Left kidney (tissue), 2 donors: ENCODE measurements around the gene TRIM25. TPM values are rescaled to one million over a fixed set of nuclear protein-coding genes. Genes with fewer than 3 reads are reported as not detected.
A peak's percentile ranks its signal among the peaks of the same experiment; 100 is the strongest.

Experiments used
- DNase-seq: peaks from one replicate; pipeline ENCODE4 v3.0.0-alpha.2; 2013
- polyA plus RNA-seq: library from polyadenylated mRNA; unstranded; fragments of 120-200 nt; gene quantifications from one replicate; pipeline ENCODE4 v1.2.1, GENCODE V29; 2013; ENCODE audit not compliant: insufficient read length

TRIM25 gene
- polyA plus RNA-seq, 1 donor, result 41.6 TPM

DNA sequence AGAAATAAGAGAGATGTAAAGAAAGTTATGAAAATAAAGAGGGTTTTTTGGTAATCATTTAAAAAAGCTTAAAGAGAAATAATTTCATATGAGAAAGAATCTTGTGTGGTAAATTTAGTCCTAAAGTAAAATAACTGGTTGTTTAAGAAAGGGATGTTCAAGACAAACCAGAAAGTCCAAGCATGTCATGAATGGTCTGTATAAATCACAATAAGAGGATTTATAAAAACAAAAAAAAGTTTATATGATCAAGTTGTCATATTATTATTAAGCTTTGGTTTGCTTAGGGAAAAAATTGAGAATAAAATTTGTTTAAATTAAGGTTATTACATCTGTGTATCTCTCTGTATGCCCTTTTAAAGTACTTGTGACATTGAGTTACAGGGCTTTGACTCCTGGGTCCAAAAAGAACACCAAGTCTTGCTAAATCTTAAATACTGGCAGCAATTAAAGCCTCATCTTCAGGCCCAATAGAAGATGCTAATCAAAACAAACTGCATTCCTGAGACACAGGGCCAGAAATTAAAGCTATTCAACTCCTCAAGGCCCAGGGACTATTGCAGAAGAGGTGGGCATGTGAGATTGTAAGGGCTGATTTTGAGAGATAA is 15.6 kb upstream of the TRIM25 start:
- DNase-seq, result no peak

- DNase-seq, result no peak
These were observed 14.7 kb upstream of the TRIM25 start for GRCh38 chr17:56928586-56928985.

DNA sequence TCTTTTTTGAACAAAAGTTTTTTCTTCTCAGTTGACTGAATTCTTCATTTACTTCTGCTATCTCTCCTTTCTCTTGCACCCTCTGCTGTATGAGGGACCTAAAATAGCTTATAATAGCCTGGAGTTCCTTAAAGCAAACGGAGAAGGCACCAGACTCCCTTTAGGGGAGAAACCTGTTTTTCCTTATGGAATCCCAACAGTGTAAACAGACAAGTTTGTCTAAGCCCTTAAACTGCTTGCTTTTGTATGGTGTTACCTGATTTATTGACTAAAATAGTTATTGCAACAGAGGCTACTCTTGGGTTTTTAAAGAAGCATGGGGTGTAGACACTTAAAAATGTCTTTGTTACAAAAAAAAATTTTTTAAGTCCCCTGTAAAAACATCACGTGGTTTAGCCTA is 12.9 kb upstream of the TRIM25 start:
- DNase-seq, result no peak

DNA sequence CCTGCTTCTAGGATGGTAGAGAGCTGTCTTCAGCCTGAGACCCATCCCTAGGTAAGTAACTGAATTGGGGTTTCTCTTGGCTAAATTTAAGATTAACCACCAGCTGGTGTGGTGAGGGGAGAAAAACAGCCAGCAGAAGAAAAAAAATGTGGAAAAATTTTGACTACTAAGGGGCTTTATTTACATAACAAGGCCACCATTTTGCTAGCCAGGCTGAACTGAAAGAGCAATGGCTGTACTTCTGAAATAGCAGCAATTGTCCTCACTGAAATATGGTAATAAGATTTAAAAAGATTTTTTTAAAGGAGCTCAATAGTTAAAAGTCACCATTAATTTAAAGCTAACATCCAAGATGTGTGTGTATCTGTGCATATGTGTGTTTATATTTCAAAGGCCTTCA is 12.4 kb upstream of the TRIM25 start:
- no peak for DNase-seq

DNA sequence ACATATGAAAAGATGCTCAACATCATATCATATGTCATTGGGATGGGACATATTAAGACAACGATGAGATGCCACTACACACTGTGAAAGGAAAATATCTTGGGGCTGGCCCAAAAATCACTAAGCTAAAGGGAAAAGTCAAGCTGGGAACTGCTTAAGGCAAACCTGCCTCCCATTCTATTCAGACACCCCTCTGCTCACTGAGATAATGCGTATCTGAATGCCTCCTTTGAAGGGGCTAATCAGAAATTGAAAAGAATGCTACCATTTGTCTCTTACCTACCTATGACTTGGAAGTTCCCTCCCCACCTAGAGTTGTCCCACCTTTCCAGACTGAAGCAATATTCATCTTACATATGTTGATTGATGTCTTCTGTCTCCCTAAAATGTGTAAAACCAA is 11.2 kb upstream of the TRIM25 start:
- no peak for DNase-seq

DNA sequence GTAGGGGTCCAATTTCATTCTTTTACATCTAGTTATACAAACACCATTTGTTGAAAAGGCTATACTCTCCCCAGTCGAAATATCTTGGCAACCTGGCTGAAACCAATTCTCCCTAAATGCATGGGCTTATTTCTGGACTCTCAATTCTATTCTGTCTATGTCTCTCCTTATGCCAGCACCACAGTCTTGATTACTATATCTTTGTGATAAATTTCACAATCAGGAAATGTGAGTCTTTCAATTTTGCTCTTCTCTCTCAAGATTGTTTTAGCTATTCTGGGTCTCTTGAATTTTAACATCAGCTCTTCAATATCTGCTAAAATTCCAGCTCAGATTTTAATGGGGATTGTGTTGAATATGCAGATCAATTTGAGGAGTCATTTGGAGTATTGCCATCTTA is 5.9 kb upstream of the TRIM25 start:
- DNase-seq, result no peak

DNA sequence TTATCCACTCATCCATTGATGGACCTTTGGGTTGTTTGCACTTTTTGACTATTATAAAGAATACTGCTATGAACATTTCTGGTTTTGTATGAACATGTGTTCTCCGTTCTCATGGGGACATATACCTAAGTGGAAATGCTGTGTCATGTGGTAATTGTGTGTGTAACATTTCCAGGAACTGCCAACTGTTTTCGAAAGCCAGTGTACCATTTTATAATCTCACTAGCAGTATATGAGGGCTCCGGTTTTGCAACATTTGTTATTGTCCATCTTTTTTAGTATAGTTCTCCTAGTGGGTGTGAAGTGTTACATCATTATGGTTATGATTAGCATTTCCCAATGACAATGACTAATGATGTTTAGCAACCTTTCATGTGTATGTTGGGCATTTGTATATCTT is 5.1 kb upstream of the TRIM25 start:
- no peak for DNase-seq

- DNase-seq, result no peak
These were observed 3.9 kb upstream of the TRIM25 start for GRCh38 chr17:56917559-56918296.

- peak; percentile 15 for DNase-seq
These were observed 878 bp upstream of the TRIM25 start for GRCh38 chr17:56914581-56915273.

GRCh38 chr17:56913353-56913866 is 439 bp downstream of the TRIM25 start:
- peak; percentile 15 for DNase-seq

DNA sequence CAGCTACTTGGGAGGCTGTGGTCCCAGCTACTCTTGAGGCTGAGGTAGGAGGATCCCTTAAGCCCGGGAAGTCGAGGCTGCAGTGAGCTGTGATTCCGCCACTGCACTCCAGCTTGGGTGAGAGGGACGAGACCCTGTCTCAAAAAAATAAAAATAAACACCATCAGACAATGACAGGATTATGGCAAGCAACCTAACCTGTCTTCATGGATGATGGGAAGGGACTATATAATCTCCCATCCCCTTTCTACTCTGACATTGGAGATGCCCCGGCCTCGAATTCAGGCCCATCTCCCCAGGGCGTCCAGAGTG is 893 bp downstream of the TRIM25 start:
- DNase-seq, result no peak

DNA sequence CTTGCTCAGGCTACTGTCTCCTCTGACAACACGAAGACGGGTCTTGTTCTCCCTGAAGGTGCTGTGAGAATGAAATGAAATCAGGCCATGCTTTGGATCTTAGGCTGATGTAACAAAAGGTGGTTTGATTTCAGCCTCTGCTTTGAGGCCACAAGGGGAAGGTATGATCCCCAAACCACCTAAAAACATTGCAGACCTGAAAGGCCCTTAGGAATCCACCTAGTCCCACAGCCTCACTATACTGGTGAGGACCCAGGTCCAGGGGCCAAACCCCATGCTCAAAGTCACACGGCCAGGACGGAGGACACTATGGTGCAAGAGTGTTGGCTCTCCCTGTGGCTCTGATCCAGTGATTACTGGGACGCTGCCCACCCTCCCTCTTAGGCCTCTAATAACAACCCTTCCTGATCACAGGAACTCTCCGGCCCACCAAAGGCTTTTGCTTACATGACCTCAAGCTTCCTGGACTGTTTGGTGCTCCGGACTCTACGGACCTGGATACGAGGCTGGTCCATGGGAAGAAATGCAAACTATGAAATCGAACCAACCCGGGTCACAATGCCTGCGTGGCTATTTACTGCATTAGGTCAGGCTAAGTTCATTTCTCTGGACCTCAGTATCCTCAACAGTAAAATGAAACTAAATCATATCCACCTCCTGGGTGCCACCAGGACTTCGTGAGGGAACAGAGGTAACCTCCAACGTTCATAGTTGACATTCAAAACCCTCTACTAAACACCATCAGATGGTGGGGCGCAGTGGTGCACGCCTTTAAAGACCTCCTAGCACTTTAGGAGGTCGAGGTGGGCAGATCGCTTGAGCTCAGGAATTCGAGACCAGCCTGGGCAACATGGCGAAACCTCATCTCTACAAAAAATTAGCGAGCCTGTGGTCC is 1.5 kb downstream of the TRIM25 start:
- DNase-seq, result no peak

- DNase-seq, result no peak
These were observed 3.2 kb downstream of the TRIM25 start for GRCh38 chr17:56910509-56911235.

DNA sequence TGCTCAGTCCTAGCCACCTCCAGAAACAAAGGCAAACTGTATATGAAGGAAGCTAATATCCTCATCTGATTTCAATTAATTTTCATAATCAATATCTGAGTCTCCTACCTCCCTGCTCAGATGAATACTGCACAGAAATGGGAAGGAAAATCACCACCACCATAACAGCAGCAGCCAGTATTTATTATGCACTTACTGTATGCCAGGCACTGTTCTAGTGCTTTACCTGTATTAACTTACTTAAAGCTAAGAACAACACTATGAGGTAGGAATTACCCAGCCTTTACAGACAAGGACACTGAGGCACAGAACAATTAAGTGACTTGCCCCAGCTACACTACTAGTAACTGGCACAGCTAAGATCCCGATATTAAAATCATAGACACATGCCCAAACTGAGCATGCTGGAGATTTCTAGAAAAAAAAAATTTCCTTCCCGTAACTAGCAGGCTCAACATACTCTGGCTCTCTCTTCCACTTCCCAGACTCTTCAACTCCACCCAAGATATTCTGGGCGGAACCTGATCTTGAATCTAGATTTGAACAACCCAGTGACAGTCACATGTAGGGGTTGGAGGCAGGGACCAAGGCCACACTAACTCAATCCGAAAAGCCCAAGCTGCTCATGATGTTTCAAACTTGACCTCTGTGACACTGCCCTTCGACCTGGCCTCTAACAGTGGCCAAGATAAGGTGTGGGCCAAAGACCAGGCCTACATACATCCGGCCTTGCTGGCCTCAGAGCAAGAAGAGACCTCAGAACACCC is 3.9 kb downstream of the TRIM25 start:
- DNase-seq, result no peak

DNA sequence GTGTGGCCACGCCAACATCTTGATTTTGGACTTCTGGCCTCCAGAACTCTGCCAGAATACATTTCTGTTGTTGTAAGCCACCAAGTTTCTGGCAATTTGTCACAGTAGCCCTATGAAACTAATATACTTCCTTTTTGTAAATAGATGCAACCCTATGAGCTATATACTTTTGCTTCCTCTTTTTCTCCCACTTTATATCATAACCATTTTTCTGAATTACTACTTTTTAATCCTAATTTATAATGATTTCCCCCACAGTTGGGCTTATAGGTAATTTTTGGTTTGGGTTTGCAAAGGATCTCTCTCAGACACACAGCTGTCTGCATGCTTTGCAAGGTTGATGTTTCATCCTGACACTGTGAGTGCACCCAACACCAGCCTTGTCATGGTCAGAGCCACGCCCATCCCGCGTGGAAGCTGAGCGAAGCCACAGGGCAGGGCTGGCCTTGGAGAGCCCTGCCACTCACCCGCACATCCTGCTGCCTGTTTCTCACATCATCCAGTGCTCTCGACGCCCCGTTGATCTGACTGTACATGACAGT is 5.8 kb downstream of the TRIM25 start:
- no peak for DNase-seq

DNA sequence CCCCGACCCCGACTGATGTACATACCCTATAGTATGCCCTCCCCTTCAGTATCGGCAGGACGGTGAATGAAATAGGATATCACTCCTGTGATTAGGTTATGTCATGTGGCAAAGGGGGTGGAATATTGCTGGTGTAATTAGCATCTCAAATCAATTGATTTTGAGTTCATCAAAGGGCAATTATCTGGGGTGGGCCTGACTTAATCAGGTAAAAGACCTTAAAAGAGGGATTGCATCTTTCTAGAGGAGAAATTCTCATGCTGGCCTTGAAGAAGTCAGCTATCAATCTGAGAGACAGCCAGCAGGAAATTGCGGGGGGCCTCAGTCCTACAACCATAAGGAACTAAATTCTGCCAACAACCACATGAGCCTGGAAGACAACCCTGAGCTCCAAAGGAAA is 10.3 kb downstream of the TRIM25 start:
- DNase-seq, result no peak

GRCh38 chr17:56902348-56902747 is 11.5 kb downstream of the TRIM25 start:
- no peak for DNase-seq

DNA sequence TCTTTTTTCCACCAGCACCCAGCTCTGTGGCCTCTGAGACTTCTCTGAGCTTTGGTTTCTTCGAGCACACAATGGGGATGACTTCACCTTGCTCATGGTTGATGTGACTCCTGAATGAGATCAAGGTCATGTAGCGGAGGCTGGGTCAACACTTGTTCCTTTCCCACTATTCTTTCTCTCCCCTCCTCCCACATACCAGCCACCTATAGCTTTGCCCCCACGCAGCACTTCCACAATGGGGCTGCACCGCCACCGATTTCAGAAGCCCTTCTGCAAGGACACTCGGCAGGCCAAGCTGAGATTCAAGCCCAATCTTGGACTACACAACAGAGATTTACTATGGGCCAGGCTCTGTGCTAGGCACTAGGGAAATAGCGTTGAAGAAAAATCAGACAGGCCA is 14.4 kb downstream of the TRIM25 start:
- no peak for DNase-seq

- DNase-seq, result no peak
These were observed 15.0 kb downstream of the TRIM25 start for GRCh38 chr17:56898874-56899273.

DNA sequence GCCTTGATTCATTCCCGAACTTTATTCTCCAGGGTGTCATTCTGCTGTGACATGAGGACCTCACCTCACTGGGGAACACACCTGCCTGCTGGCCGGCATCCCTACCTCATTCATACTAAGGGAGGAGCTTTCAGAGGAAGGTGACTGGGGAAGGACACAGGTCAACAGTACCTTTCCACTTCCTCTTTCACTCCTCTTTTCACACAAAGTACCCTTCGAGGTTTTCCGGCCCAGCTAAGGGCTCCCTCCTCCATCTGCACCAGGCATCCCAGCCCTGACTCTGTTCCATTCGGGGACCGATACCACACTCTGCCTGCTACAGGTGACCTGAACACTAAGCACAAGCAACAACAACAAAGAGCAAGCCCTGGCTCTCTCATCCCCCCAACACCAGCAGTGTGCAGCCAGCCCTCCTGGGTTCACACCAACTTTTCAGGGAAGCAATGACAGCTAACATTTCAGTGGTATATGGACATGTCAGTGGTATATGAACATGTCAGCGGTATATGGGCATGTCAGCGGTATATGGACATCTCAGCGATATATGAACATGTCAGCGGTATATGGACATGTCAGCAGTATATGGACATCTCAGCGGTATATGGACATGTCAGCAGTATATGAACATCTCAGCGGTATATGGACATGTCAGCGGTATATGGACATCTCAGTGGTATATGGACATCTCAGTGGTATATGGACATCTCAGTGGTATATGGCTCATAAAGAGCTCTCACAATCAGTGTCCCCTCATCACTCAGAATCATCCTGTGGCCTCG is 16.0 kb downstream of the TRIM25 start:
- DNase-seq, result no peak
